HG03575 (cell line): Measurements from ENCODE around the gene FAM222B.
"Not testable (repeated sequence)": the region's sequence is repeated elsewhere in the genome, so short reads cannot be mapped to it uniquely, and the experiment has no call there.

Experiments
- ATAC-seq: cut with Tn5 transposase; IDR thresholded peaks from one replicate; pipeline ENCODE4 v1.9.1; 2021; ENCODE audit not compliant: unreplicated experiment, insufficient number of reproducible peaks, low FRiP score; ENCODE audit errors: extremely low read depth

Gene FAM222B

GRCh38 chr17:28853295-28853694 lies 10.7 kb upstream of the FAM222B start:
- no peak for ATAC-seq

GRCh38 chr17:28849281-28849680 lies 6.7 kb upstream of the FAM222B start:
- ATAC-seq = no peak

GRCh38 chr17:28848667-28849066 lies 6.1 kb upstream of the FAM222B start:
- ATAC-seq = not testable (repeated sequence)

- not testable (repeated sequence) for ATAC-seq
Observed at GRCh38 chr17:28846699-28847098, 4.1 kb upstream of the FAM222B start.

- no peak for ATAC-seq
Observed at GRCh38 chr17:28846231-28846630, 3.6 kb upstream of the FAM222B start.

GRCh38 chr17:28843816-28844148 lies 1.2 kb upstream of the FAM222B start:
- ATAC-seq = no peak

GRCh38 chr17:28841901-28842281 lies 699 bp downstream of the FAM222B start:
- ATAC-seq = no peak

- no peak for ATAC-seq
Observed at GRCh38 chr17:28839221-28839620, 3.4 kb downstream of the FAM222B start.

GRCh38 chr17:28836541-28836940 lies 6.0 kb downstream of the FAM222B start:
- ATAC-seq = not testable (repeated sequence)

- no peak for ATAC-seq
Observed at GRCh38 chr17:28834420-28834819, 8.2 kb downstream of the FAM222B start.

- ATAC-seq = no peak
Observed at GRCh38 chr17:28828294-28829040, 14.1 kb downstream of the FAM222B start.

- no peak for ATAC-seq
Observed at GRCh38 chr17:28827672-28828071, 14.9 kb downstream of the FAM222B start.

- ATAC-seq = no peak
Observed at GRCh38 chr17:28819582-28819981, 23.0 kb downstream of the FAM222B start.

- ATAC-seq = no peak
Observed at GRCh38 chr17:28818819-28819221, 23.8 kb downstream of the FAM222B start.

- ATAC-seq = no peak
Observed at GRCh38 chr17:28816540-28816939, 26.1 kb downstream of the FAM222B start.

GRCh38 chr17:28812748-28813377 lies 29.7 kb downstream of the FAM222B start:
- no peak for ATAC-seq

GRCh38 chr17:28812091-28812747 lies 30.4 kb downstream of the FAM222B start:
- ATAC-seq = peak; percentile 56

- ATAC-seq = no peak
Observed at GRCh38 chr17:28811651-28812090, 30.9 kb downstream of the FAM222B start.

- no peak for ATAC-seq
Observed at GRCh38 chr17:28810437-28810836, 32.2 kb downstream of the FAM222B start.

- ATAC-seq = no peak
Observed at GRCh38 chr17:28807925-28808634, 34.5 kb downstream of the FAM222B start.
